NT2/D1 (cell line): ENCODE measurements around the gene COX8C.
A peak's percentile ranks its signal among the peaks of the same experiment; 100 is the strongest.

Experiments
- DNase-seq: peaks from one replicate; pipeline ENCODE4 v3.0.0-alpha.2; 2011; ENCODE audit warnings: low read depth, low spot score
- H3K27me3 ChIP-seq: 2 replicates; pipeline ENCODE4 v1.6.0; 2011; ENCODE audit warnings: mild to moderate bottlenecking; ENCODE audit not compliant: insufficient read length, insufficient read depth
- H3K36me3 ChIP-seq: 2 replicates; pipeline ENCODE4 v1.6.1; 2011; ENCODE audit warnings: mild to moderate bottlenecking, low read length, mixed read lengths; ENCODE audit not compliant: insufficient read depth, insufficient read length
- H3K4me1 ChIP-seq: 2 replicates; pipeline ENCODE4 v1.5.1; 2011; ENCODE audit not compliant: insufficient read depth, insufficient read length
- H3K4me3 ChIP-seq: 2 replicates; pipeline ENCODE4 v1.5.1; 2011; ENCODE audit warnings: low read depth; ENCODE audit not compliant: insufficient read length
- H3K9ac ChIP-seq: 2 replicates; pipeline ENCODE4 v1.6.0; 2011; ENCODE audit warnings: low read depth; ENCODE audit not compliant: insufficient read length
- H3K9me3 ChIP-seq: 2 replicates; pipeline ENCODE4 v1.5.1; 2011; ENCODE audit warnings: mild to moderate bottlenecking, low read length; ENCODE audit not compliant: insufficient read depth
- SUZ12 ChIP-seq: IDR thresholded peaks from 2 replicates; pipeline ENCODE4 v1.6.1; 2011; ENCODE audit not compliant: insufficient read length, insufficient read depth; ENCODE audit errors: extremely low read depth
- YY1 ChIP-seq: IDR thresholded peaks from 2 replicates; pipeline ENCODE4 v1.6.1; 2011; ENCODE audit not compliant: insufficient read length, insufficient read depth
- ZNF274 ChIP-seq: IDR thresholded peaks from 2 replicates; pipeline ENCODE4 v1.6.1; 2011; ENCODE audit warnings: mild to moderate bottlenecking, low read depth, low read length

The COX8C gene

GRCh38 chr14:93331728-93332396, 15.1 kb upstream of the COX8C start:
- DNase-seq = no peak
- Histone ChIP-seq H3K4me1 (no peaks in the 10 kb centered on the region), H3K36me3 (peaks cover 2% of the 10 kb centered on the region), H3K27me3 (no peaks in the 10 kb centered on the region), H3K4me3 (peak overlapping the region; percentile 58), H3K9ac (peak overlapping the region; percentile 69), H3K9me3 (peaks cover 4% of the 10 kb centered on the region; the same call in 1 of the 2 replicates)
- TF ChIP-seq ZNF274 (no peak), SUZ12 (no peak), YY1 (no peak)

- no peak for TF ChIP-seq ZNF274
- no peak for TF ChIP-seq YY1
- no peak for TF ChIP-seq SUZ12
- Histone ChIP-seq H3K9ac (peak overlapping the region; percentile 69), H3K4me1 (no peaks in the 10 kb centered on the region), H3K27me3 (no peaks in the 10 kb centered on the region), H3K36me3 (peaks cover 3% of the 10 kb centered on the region), H3K4me3 (peak overlapping the region; percentile 58), H3K9me3 (peaks cover 9% of the 10 kb centered on the region; the same call in 1 of the 2 replicates)
- DNase-seq = no peak
Measured at GRCh38 chr14:93332397-93332852, 14.6 kb upstream of the COX8C start.

GRCh38 chr14:93332853-93333630, 13.9 kb upstream of the COX8C start, which contains the start of gene BTBD7:
TSS of gene BTBD7 (minus strand) at chr14:93333036. CDS start at chr14:93296051, 36,985 bp downstream.
- peak; percentile 62 for TF ChIP-seq YY1
- TF ChIP-seq SUZ12 = no peak
- DNase-seq = peak; percentile 80

GRCh38 chr14:93333631-93334103, 13.3 kb upstream of the COX8C start:
- peak overlapping the region; percentile 58 for H3K4me3 ChIP-seq
- TF ChIP-seq SUZ12 = no peak
- TF ChIP-seq ZNF274 = no peak
- TF ChIP-seq YY1 = no peak

More at GRCh38 chr14:93332853-93333630, 13.9 kb upstream of the COX8C start, which contains the start of gene BTBD7:
- Histone ChIP-seq H3K9me3 (peaks cover 15% of the 10 kb centered on the region; the same call in 1 of the 2 replicates), H3K9ac (peak within 1 kb of the TSS; percentile 70), H3K4me1 (no peaks in the 10 kb centered on the region), H3K36me3 (peaks cover 3% of the 10 kb centered on the region), H3K27me3 (no peaks in the 10 kb centered on the region), H3K4me3 (peak within 1 kb of the TSS; percentile 58)

GRCh38 chr14:93337143-93337753, 9.7 kb upstream of the COX8C start:
- Histone ChIP-seq H3K27me3 (no peaks in the 10 kb centered on the region), H3K9me3 (peaks cover 39% of the 10 kb centered on the region; the same call in 1 of the 2 replicates), H3K9ac (no peak overlapping the region), H3K36me3 (peaks cover 3% of the 10 kb centered on the region), H3K4me3 (no peak overlapping the region), H3K4me1 (no peaks in the 10 kb centered on the region)
- no peak for TF ChIP-seq ZNF274
- TF ChIP-seq SUZ12 = no peak
- no peak for TF ChIP-seq YY1
- no peak for DNase-seq

More at GRCh38 chr14:93333631-93334103, 13.3 kb upstream of the COX8C start:
- H3K27me3 ChIP-seq = no peaks in the 10 kb centered on the region
- peak overlapping the region; percentile 70 for H3K9ac ChIP-seq
- H3K9me3 ChIP-seq = peaks cover 16% of the 10 kb centered on the region; the same call in 1 of the 2 replicates
- H3K4me1 ChIP-seq = no peaks in the 10 kb centered on the region
- H3K36me3 ChIP-seq = peaks cover 3% of the 10 kb centered on the region
- no peak for DNase-seq

- Histone ChIP-seq H3K9me3 (peaks cover 46% of the 10 kb centered on the region; the same call in 1 of the 2 replicates), H3K4me3 (no peak overlapping the region)
Measured at GRCh38 chr14:93337884-93338283, 9.1 kb upstream of the COX8C start.

More at GRCh38 chr14:93337884-93338283, 9.1 kb upstream of the COX8C start:
- no peaks in the 10 kb centered on the region for H3K27me3 ChIP-seq
- no peak overlapping the region for H3K9ac ChIP-seq
- TF ChIP-seq YY1 (no peak), SUZ12 (no peak), ZNF274 (no peak)
- no peaks in the 10 kb centered on the region for H3K4me1 ChIP-seq
- peaks cover 3% of the 10 kb centered on the region for H3K36me3 ChIP-seq
- DNase-seq = no peak
